ENCODE measurements around the gene ARHGEF11. TPM values are rescaled to one million over a fixed set of nuclear protein-coding genes. Genes with fewer than 3 reads are reported as not detected.

ARHGEF11 gene
- total RNA-seq, 2 donors from 2014 or later, result 35.2 to 43.3 TPM

DNA sequence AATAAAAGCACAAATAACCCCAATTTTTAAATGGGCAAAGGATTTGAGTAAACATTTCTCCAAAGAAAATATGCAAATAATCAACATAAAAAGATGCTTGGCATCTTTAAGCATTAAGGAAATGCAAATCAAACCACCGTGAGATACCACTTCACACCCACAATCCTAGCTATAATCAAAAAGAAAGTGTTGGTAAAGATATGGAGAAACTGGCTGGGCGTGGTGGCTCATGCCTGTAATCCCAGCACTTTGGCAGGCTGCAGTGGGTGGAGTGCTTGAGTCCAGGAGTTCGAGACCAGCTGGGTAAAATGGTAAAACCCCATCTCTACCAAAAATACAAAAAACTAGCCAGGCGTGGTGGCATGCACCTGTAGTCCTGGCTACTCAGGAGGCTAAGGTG lies 16.9 kb downstream of the ARHGEF11 start:
- Histone ChIP-seq H3K27me3 (no peaks in the 10 kb centered on the region), H3K36me3 (no peaks in the 10 kb centered on the region), H3K4me3 (no peak overlapping the region), H3K4me1 (no peaks in the 10 kb centered on the region), H3K9me3 (no peaks in the 10 kb centered on the region), H3K27ac (no peak overlapping the region), H3K9ac (ENCODE audit: low read depth in 2 of 2, low read length in 2 of 2) (no peak overlapping the region)
- TF ChIP-seq, protein P1, sequence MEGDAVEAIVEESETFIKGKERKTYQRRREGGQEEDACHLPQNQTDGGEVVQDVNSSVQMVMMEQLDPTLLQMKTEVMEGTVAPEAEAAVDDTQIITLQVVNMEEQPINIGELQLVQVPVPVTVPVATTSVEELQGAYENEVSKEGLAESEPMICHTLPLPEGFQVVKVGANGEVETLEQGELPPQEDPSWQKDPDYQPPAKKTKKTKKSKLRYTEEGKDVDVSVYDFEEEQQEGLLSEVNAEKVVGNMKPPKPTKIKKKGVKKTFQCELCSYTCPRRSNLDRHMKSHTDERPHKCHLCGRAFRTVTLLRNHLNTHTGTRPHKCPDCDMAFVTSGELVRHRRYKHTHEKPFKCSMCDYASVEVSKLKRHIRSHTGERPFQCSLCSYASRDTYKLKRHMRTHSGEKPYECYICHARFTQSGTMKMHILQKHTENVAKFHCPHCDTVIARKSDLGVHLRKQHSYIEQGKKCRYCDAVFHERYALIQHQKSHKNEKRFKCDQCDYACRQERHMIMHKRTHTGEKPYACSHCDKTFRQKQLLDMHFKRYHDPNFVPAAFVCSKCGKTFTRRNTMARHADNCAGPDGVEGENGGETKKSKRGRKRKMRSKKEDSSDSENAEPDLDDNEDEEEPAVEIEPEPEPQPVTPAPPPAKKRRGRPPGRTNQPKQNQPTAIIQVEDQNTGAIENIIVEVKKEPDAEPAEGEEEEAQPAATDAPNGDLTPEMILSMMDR (IDR thresholded peaks at IDR 0.05), result no peak
- intact Hi-C loops (cut with DNase I), result no loop called here
- no peak for DNase-seq

DNA sequence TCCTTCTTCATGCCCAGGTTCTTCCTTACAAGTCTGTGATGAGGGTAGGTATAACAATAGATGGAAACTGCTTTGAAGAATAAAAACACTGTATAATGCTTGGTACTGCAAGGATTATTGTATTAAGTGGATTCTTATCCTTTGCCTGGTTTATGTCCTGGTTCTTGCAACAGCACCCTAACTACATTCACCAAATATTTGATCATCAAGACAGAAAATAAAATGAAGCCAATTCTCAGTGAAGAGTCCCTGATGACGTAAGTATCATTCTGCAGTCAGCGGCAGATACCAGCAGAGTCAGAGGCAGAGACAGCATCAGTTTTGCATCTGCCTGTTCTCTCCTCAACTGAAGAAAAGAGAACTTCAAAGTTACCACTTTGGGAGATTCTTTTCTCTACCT lies 19.7 kb downstream of the ARHGEF11 start:
- H3K4me3 ChIP-seq, result no peak overlapping the region
- intact Hi-C loops (cut with DNase I), result no loop called here

GRCh38 chr1:157025385-157025784 lies 20.2 kb downstream of the ARHGEF11 start:
- H3K4me1 ChIP-seq, result no peaks in the 10 kb centered on the region
- H3K27me3 ChIP-seq, result no peaks in the 10 kb centered on the region
- H3K9me3 ChIP-seq, result no peaks in the 10 kb centered on the region
- H3K27ac ChIP-seq, result no peak overlapping the region
- no peak overlapping the region for H3K9ac ChIP-seq (ENCODE audit: low read depth in 2 of 2, low read length in 2 of 2)
- intact Hi-C loops (cut with DNase I), result no loop called here
- no peaks in the 10 kb centered on the region for H3K36me3 ChIP-seq
- TF ChIP-seq, protein P1 (IDR thresholded peaks at IDR 0.05), result no peak
- no peak for DNase-seq
- no peak overlapping the region for H3K4me3 ChIP-seq

More for the DNA sequence above, 19.7 kb downstream of the ARHGEF11 start:
- TF ChIP-seq, protein P1 (IDR thresholded peaks at IDR 0.05), result no peak
- Histone ChIP-seq H3K9ac (ENCODE audit: low read depth in 2 of 2, low read length in 2 of 2) (no peak overlapping the region), H3K27me3 (no peaks in the 10 kb centered on the region), H3K4me1 (no peaks in the 10 kb centered on the region), H3K36me3 (no peaks in the 10 kb centered on the region), H3K9me3 (no peaks in the 10 kb centered on the region), H3K27ac (no peak overlapping the region)
- no peak for DNase-seq

DNA sequence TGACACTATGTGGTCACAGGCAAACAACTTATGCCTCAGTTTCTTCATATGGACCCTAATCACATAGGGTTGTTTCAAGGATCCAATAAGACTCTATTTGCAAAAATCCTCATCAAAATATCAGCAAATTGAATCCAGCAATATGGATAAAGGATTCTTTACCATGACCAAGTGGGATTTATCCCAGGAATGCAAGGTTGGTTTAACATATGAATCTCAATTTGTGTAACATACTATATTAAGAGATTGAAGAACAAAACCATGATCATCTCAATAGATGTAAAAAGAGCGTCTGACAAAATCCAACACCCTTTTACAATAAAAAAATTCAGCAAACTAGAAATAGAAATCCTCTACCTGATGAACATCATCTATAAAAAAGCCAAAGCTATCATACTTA lies 23.9 kb downstream of the ARHGEF11 start:
- Histone ChIP-seq H3K4me3 (no peak overlapping the region), H3K9me3 (no peaks in the 10 kb centered on the region), H3K4me1 (no peaks in the 10 kb centered on the region), H3K36me3 (no peaks in the 10 kb centered on the region), H3K27me3 (no peaks in the 10 kb centered on the region), H3K9ac (ENCODE audit: low read depth in 2 of 2, low read length in 2 of 2) (no peak overlapping the region), H3K27ac (no peak overlapping the region)
- DNase-seq, result no peak
- TF ChIP-seq, protein P1 (IDR thresholded peaks at IDR 0.05), result no peak
- intact Hi-C loops (cut with DNase I), result no loop called here

- Histone ChIP-seq H3K27me3 (no peaks in the 10 kb centered on the region), H3K4me3 (no peak overlapping the region), H3K27ac (no peak overlapping the region), H3K4me1 (no peaks in the 10 kb centered on the region), H3K9ac (ENCODE audit: low read depth in 2 of 2, low read length in 2 of 2) (no peak overlapping the region), H3K36me3 (no peaks in the 10 kb centered on the region), H3K9me3 (no peaks in the 10 kb centered on the region)
- no peak for DNase-seq
- TF ChIP-seq, protein P1 (IDR thresholded peaks at IDR 0.05), result no peak
- intact Hi-C loops (cut with DNase I), result no loop called here
Observed at GRCh38 chr1:157019457-157019856, 26.1 kb downstream of the ARHGEF11 start.

DNA sequence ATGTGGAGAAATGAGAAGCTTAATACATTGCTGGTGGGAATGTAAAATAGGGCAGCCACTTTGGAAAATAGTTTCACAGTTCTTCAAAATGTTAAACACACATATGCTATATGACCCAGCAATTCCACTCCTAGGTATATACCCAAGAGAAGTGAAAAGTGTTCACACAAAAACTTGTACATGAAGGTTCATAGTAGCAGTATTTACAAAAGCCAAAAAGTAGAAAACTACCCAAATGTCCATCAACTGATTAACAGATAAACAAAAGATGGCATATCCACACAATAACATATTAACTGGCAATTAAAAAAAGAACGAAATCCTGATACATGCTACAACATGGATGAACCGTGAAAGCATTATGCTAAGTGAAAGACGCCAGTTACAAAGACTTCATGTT lies 33.7 kb downstream of the ARHGEF11 start:
- no peak for DNase-seq
- no peaks in the 10 kb centered on the region for H3K9me3 ChIP-seq
- TF ChIP-seq, protein P1 (IDR thresholded peaks at IDR 0.05), result no peak
- H3K9ac ChIP-seq (ENCODE audit: low read depth in 2 of 2, low read length in 2 of 2), result no peak overlapping the region
- H3K27me3 ChIP-seq, result no peaks in the 10 kb centered on the region
- H3K27ac ChIP-seq, result no peak overlapping the region
- H3K4me1 ChIP-seq, result no peaks in the 10 kb centered on the region
- H3K4me3 ChIP-seq, result no peak overlapping the region
- intact Hi-C loops (cut with DNase I), result no loop called here
- H3K36me3 ChIP-seq, result no peaks in the 10 kb centered on the region

Data from colonic mucosa (tissue), 4 donors.